ENCODE data around the gene MAP3K20. TPM values are rescaled to one million over a fixed set of nuclear protein-coding genes. Genes with fewer than 3 reads are reported as not detected.

The MAP3K20 gene
- polyA plus RNA-seq, 1 of the 3 experiments (the other 2 are of a cell fraction) = 8.5 TPM

GRCh38 chr2:173195100-173195499 lies 119.5 kb downstream of the MAP3K20 start:
- CTCF ChIA-PET = interaction anchor here (0.6 to 2.2 kb wide), 5 partner anchors 16 to 489 kb away, joined by 3 to 10 read pairs (median 4); no protein-coding TSS in a partner anchor
- Histone ChIP-seq H3K27me3 (ENCODE audit: insufficient read depth) (no peaks in the 10 kb centered on the region), H3K4me1 (ENCODE audit: control insufficient read depth in 1 of 2, insufficient read depth in 2 of 2, low read depth in 1 of 2, low read length in 1 of 2) (peaks cover 0 to 11% of the 10 kb centered on the region in 2 experiments), H4K20me1 (ENCODE audit: insufficient read depth) (no peaks in the 10 kb centered on the region), H3K4me2 (no peak overlapping the region), H3K9me3 (no peaks in the 10 kb centered on the region), H3F3A (replicated peaks; ENCODE audit: insufficient read depth) (no peaks in the 10 kb centered on the region), H3K9ac (no peak overlapping the region), H3K36me3 (replicated peaks in 1 of 2; ENCODE audit: control insufficient read depth in 1 of 2, insufficient read depth in 2 of 2, low read length in 1 of 2) (peaks cover 28 to 32% of the 10 kb centered on the region in 2 experiments), H3K79me2 (ENCODE audit: insufficient read depth) (no peaks in the 10 kb centered on the region), H3K27ac (ENCODE audit: low read depth in 2 of 2, low read length in 1 of 2) (no peak overlapping the region), H3K4me3 (ENCODE audit: low read depth in 2 of 2, low read length in 1 of 2) (no peak overlapping the region), H3K9me2 (no peaks in the 10 kb centered on the region), H2AFZ (ENCODE audit: low read depth) (no peak overlapping the region)
- 93% methylated on average over 3 of the region's 3 CpGs for WGBS (ENCODE audit: low lambda C conversion rate)
- TF ChIP-seq YY1 (IDR thresholded peaks at IDR 0.05; ENCODE audit: low read depth) = no peak
- TF ChIP-seq, protein P1, sequence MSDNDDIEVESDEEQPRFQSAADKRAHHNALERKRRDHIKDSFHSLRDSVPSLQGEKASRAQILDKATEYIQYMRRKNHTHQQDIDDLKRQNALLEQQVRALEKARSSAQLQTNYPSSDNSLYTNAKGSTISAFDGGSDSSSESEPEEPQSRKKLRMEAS (IDR thresholded peaks at IDR 0.05; ENCODE audit: low read depth) = no peak
- TF ChIP-seq CTCF (IDR thresholded peaks at IDR 0.05) = no peak
- TF ChIP-seq FOXJ3 (CRISPR knock-in tag; IDR thresholded peaks at IDR 0.05) = no peak
- TF ChIP-seq ELF1 (IDR thresholded peaks at IDR 0.05) = no peak
- TF ChIP-seq CHD2 (IDR thresholded peaks at IDR 0.05; ENCODE audit: low read length, partially characterized antibody) = no peak
- no peak for TF ChIP-seq TAF1 (IDR thresholded peaks at IDR 0.05; ENCODE audit: borderline replicate concordance, low read depth, low read length)
- no peak for TF ChIP-seq SMC3 (IDR thresholded peaks at IDR 0.05; ENCODE audit: low read depth, low read length)
- no peak for TF ChIP-seq USF2 (IDR thresholded peaks at IDR 0.05; ENCODE audit: borderline replicate concordance, low read depth, low read length)
- TF ChIP-seq GATA2 (CRISPR knock-in tag; IDR thresholded peaks at IDR 0.05) = no peak
- no peak for TF ChIP-seq GABPA (IDR thresholded peaks at IDR 0.05; ENCODE audit: low read depth)
- TF ChIP-seq EP300 (IDR thresholded peaks at IDR 0.05; ENCODE audit: borderline replicate concordance in 1 of 2, low read depth in 1 of 2, low read length in 1 of 2) = no peak
- no peak for TF ChIP-seq FOXM1 (IDR thresholded peaks at IDR 0.05; ENCODE audit: low read depth)
- no peak for TF ChIP-seq RXRA (IDR thresholded peaks at IDR 0.05; ENCODE audit: borderline replicate concordance, low read depth)
- TF ChIP-seq JUND (IDR thresholded peaks at IDR 0.05) = no peak
- POLR2A ChIA-PET = interaction anchor here (0.6 kb wide), 1 partner anchor 15 kb away, joined by 3 read pairs; no protein-coding TSS in a partner anchor
- no peak for DNase-seq

DNA sequence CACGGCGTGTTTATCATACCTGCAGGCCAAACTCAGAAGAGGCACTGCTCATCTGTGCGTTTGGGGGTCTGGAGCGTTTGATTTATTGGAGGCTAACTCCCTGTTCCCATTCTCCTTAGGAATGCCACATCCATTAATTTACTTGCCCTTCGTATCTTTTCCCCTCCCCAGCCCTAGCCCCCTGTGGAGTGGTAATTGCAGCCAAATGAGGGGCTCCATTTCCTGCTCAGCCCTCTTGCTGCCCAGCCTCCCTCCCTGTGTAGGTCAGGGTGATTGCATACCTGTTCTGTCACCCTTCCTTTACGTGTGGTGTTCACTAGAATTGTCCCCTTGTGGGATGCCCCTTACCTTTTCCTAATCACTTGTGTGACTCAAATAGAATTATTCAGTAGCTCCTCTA lies 120.4 kb downstream of the MAP3K20 start:
- Histone ChIP-seq H3K36me3 (replicated peaks in 1 of 2; ENCODE audit: control insufficient read depth in 1 of 2, insufficient read depth in 2 of 2, low read length in 1 of 2) (peaks cover 32% of the 10 kb centered on the region in 2 experiments), H3K4me1 (ENCODE audit: control insufficient read depth in 1 of 2, insufficient read depth in 2 of 2, low read depth in 1 of 2, low read length in 1 of 2) (peaks cover 0 to 11% of the 10 kb centered on the region in 2 experiments), H3K9ac (no peak overlapping the region), H4K20me1 (ENCODE audit: insufficient read depth) (no peaks in the 10 kb centered on the region), H3K4me3 (ENCODE audit: low read depth in 2 of 2, low read length in 1 of 2) (no peak overlapping the region), H3F3A (replicated peaks; ENCODE audit: insufficient read depth) (no peaks in the 10 kb centered on the region), H3K9me2 (no peaks in the 10 kb centered on the region), H3K27ac (ENCODE audit: low read depth in 2 of 2, low read length in 1 of 2) (no peak overlapping the region), H3K79me2 (ENCODE audit: insufficient read depth) (no peaks in the 10 kb centered on the region), H3K27me3 (ENCODE audit: insufficient read depth) (no peaks in the 10 kb centered on the region), H3K9me3 (no peaks in the 10 kb centered on the region), H3K4me2 (no peak overlapping the region), H2AFZ (ENCODE audit: low read depth) (no peak overlapping the region)
- POLR2A ChIA-PET = no interaction called here
- no peak for DNase-seq
- CTCF ChIA-PET = no interaction called here
- 96% methylated on average over 6 of the region's 6 CpGs for WGBS (ENCODE audit: low lambda C conversion rate)
- TF ChIP-seq FOXJ3 (CRISPR knock-in tag; IDR thresholded peaks at IDR 0.05) (no peak), GABPA (IDR thresholded peaks at IDR 0.05; ENCODE audit: low read depth) (no peak), CHD2 (IDR thresholded peaks at IDR 0.05; ENCODE audit: low read length, partially characterized antibody) (no peak), RAD21 (IDR thresholded peaks at IDR 0.05; ENCODE audit: low read length) (no peak), CTCF (IDR thresholded peaks at IDR 0.05) (no peak), MEF2A (IDR thresholded peaks at IDR 0.05; ENCODE audit: borderline replicate concordance, low read depth) (no peak), NFIC (IDR thresholded peaks at IDR 0.05; ENCODE audit: borderline replicate concordance) (no peak), USF2 (IDR thresholded peaks at IDR 0.05; ENCODE audit: borderline replicate concordance, low read depth, low read length) (no peak)
- TF ChIP-seq, protein P2, sequence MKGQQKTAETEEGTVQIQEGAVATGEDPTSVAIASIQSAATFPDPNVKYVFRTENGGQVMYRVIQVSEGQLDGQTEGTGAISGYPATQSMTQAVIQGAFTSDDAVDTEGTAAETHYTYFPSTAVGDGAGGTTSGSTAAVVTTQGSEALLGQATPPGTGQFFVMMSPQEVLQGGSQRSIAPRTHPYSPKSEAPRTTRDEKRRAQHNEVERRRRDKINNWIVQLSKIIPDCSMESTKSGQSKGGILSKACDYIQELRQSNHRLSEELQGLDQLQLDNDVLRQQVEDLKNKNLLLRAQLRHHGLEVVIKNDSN (IDR thresholded peaks at IDR 0.05; ENCODE audit: borderline replicate concordance, low read depth) = no peak
- TF ChIP-seq, protein P3, sequence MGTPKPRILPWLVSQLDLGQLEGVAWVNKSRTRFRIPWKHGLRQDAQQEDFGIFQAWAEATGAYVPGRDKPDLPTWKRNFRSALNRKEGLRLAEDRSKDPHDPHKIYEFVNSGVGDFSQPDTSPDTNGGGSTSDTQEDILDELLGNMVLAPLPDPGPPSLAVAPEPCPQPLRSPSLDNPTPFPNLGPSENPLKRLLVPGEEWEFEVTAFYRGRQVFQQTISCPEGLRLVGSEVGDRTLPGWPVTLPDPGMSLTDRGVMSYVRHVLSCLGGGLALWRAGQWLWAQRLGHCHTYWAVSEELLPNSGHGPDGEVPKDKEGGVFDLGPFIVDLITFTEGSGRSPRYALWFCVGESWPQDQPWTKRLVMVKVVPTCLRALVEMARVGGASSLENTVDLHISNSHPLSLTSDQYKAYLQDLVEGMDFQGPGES (IDR thresholded peaks at IDR 0.05; ENCODE audit: low read depth, low read length) = no peak

Measured in SK-N-SH (cell line).